ENCODE results near the gene GALNT10.

The GALNT10 gene

DNA sequence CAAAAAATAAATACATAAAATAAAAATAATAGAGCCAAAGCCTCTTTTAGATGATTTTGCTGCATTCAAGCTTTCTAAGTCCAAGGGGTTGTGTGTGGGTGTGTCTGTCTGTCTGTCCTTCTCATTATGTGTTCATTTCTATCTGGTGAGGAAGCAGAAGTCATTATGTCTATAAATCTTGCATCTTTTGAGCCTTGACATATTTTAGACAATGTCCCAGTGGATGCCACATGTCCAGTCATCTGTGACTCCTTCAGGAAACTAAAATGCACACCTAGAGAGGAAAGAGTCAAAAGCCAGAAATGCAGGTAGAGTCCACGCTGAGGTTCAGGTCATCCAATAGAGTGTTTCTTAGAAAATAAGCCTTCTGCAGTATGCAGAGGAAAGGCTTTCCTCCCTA lies 80.9 kb downstream of the GALNT10 start:
- Histone ChIP-seq H2AK5ac (ENCODE audit: low read length) (no peak overlapping the region), H3K4me2 (ENCODE audit: low read length) (no peak overlapping the region), H3K4me1 (ENCODE audit: control insufficient read depth, low read depth, low read length) (peaks cover 9% of the 10 kb centered on the region), H2BK5ac (ENCODE audit: low read length) (no peak overlapping the region), H3K27ac (ENCODE audit: low read depth, low read length) (no peak overlapping the region), H3K18ac (ENCODE audit: low read length) (no peak overlapping the region), H3K4me3 (ENCODE audit: low read length) (no peak overlapping the region), H4K5ac (ENCODE audit: low read length) (no peak overlapping the region), H2BK15ac (replicated peaks; ENCODE audit: low read depth) (no peak overlapping the region), H3K36me3 (ENCODE audit: control insufficient read depth, insufficient read depth, low read length) (no peaks in the 10 kb centered on the region), H3K23ac (ENCODE audit: low read length) (no peak overlapping the region), H3K27me3 (ENCODE audit: insufficient read depth, low read length, poor library complexity) (no peaks in the 10 kb centered on the region), H2BK120ac (ENCODE audit: low read depth, low read length) (no peak overlapping the region), H3K56ac (ENCODE audit: low read length) (no peak overlapping the region), H3K4ac (ENCODE audit: low read depth, low read length) (no peak overlapping the region), H3K79me1 (ENCODE audit: low read length) (peaks cover 1% of the 10 kb centered on the region), H3K79me2 (ENCODE audit: control insufficient read depth, insufficient read depth, low read length) (no peaks in the 10 kb centered on the region), H4K8ac (ENCODE audit: low read depth, low read length) (no peak overlapping the region), H3K9ac (ENCODE audit: low read length) (no peak overlapping the region)
- WGBS (ENCODE audit: extremely low coverage, insufficient coverage, low lambda C conversion rate), result no CpG with 5 or more reads among the region's 1 CpG
- no peak for DNase-seq

- WGBS (ENCODE audit: extremely low coverage, insufficient coverage, low lambda C conversion rate), result no CpG with 5 or more reads among the region's 6 CpGs
- Histone ChIP-seq H3K9ac (ENCODE audit: low read length) (no peak overlapping the region), H3K18ac (ENCODE audit: low read length) (no peak overlapping the region), H3K27me3 (ENCODE audit: insufficient read depth, low read length, poor library complexity) (no peaks in the 10 kb centered on the region), H3K23ac (ENCODE audit: low read length) (no peak overlapping the region), H3K36me3 (ENCODE audit: control insufficient read depth, insufficient read depth, low read length) (no peaks in the 10 kb centered on the region), H3K56ac (ENCODE audit: low read length) (no peak overlapping the region), H3K79me1 (ENCODE audit: low read length) (peaks cover 1% of the 10 kb centered on the region), H2BK15ac (replicated peaks; ENCODE audit: low read depth) (no peak overlapping the region), H3K4me2 (ENCODE audit: low read length) (no peak overlapping the region), H4K5ac (ENCODE audit: low read length) (no peak overlapping the region), H2BK120ac (ENCODE audit: low read depth, low read length) (no peak overlapping the region), H2AK5ac (ENCODE audit: low read length) (no peak overlapping the region), H3K79me2 (ENCODE audit: control insufficient read depth, insufficient read depth, low read length) (no peaks in the 10 kb centered on the region), H3K27ac (ENCODE audit: low read depth, low read length) (no peak overlapping the region), H4K8ac (ENCODE audit: low read depth, low read length) (no peak overlapping the region), H3K4me1 (ENCODE audit: control insufficient read depth, low read depth, low read length) (peaks cover 8% of the 10 kb centered on the region), H3K4me3 (ENCODE audit: low read length) (no peak overlapping the region), H2BK5ac (ENCODE audit: low read length) (no peak overlapping the region), H3K4ac (ENCODE audit: low read depth, low read length) (no peak overlapping the region)
- DNase-seq, result no peak
These were observed 81.5 kb downstream of the GALNT10 start for GRCh38 chr5:154271936-154272514.

DNA sequence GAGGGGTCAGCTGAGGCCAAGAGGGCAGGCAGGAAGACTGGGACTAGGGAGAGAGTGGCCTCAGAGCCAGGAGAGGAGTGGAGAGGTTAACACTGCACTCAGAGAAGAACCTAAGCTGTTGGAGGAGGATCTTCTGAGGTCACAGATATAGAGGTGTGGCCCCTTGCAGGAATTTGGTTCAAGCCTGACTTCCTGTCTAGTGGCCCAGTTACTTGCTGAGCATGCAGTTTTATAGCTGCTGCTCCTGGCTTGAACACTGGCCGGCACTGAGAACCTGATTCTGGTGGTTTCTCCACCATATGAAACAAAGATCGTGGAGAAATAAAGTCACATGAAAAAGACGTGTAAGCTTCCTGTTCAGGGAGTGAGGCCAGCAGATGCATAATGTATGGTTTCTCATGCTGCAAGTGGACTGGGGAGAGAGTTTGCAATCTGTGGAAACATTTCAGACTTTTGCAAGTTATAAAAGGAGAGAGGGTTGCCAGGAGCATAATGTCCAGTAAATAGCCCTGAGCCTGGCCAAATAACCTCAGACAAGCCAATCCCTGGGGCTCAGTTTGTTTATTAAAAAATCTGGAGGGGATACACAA lies 82.6 kb downstream of the GALNT10 start:
- WGBS (ENCODE audit: extremely low coverage, insufficient coverage, low lambda C conversion rate), result no CpG with 5 or more reads among the region's 3 CpGs
- Histone ChIP-seq H4K5ac (ENCODE audit: low read length) (no peak overlapping the region), H3K27me3 (ENCODE audit: insufficient read depth, low read length, poor library complexity) (no peaks in the 10 kb centered on the region), H3K36me3 (ENCODE audit: control insufficient read depth, insufficient read depth, low read length) (no peaks in the 10 kb centered on the region), H3K27ac (ENCODE audit: low read depth, low read length) (no peak overlapping the region), H2BK15ac (replicated peaks; ENCODE audit: low read depth) (no peak overlapping the region), H2AK5ac (ENCODE audit: low read length) (no peak overlapping the region), H3K4me1 (ENCODE audit: control insufficient read depth, low read depth, low read length) (peaks cover 6% of the 10 kb centered on the region), H3K79me1 (ENCODE audit: low read length) (peaks cover 1% of the 10 kb centered on the region), H4K8ac (ENCODE audit: low read depth, low read length) (no peak overlapping the region), H3K4me3 (ENCODE audit: low read length) (no peak overlapping the region), H3K18ac (ENCODE audit: low read length) (no peak overlapping the region), H3K4ac (ENCODE audit: low read depth, low read length) (no peak overlapping the region), H3K23ac (ENCODE audit: low read length) (no peak overlapping the region), H3K56ac (ENCODE audit: low read length) (no peak overlapping the region), H2BK120ac (ENCODE audit: low read depth, low read length) (no peak overlapping the region), H2BK5ac (ENCODE audit: low read length) (no peak overlapping the region), H3K79me2 (ENCODE audit: control insufficient read depth, insufficient read depth, low read length) (no peaks in the 10 kb centered on the region), H3K4me2 (ENCODE audit: low read length) (no peak overlapping the region), H3K9ac (ENCODE audit: low read length) (no peak overlapping the region)
- DNase-seq, result no peak

- no CpG with 5 or more reads among the region's 2 CpGs for WGBS (ENCODE audit: extremely low coverage, insufficient coverage, low lambda C conversion rate)
- no peak overlapping the region for H3K9ac ChIP-seq (ENCODE audit: low read length)
- peaks cover 1% of the 10 kb centered on the region for H3K79me1 ChIP-seq (ENCODE audit: low read length)
These were observed 83.7 kb downstream of the GALNT10 start for GRCh38 chr5:154273963-154274827.

GRCh38 chr5:154274828-154275185 lies 84.3 kb downstream of the GALNT10 start:
- Histone ChIP-seq H2BK15ac (replicated peaks; ENCODE audit: low read depth) (no peak overlapping the region), H3K27ac (ENCODE audit: low read depth, low read length) (no peak overlapping the region)

More at GRCh38 chr5:154273963-154274827, 83.7 kb downstream of the GALNT10 start:
- Histone ChIP-seq H2AK5ac (ENCODE audit: low read length) (no peak overlapping the region), H3K27ac (ENCODE audit: low read depth, low read length) (no peak overlapping the region), H3K79me2 (ENCODE audit: control insufficient read depth, insufficient read depth, low read length) (no peaks in the 10 kb centered on the region), H3K4me2 (ENCODE audit: low read length) (no peak overlapping the region), H3K4me1 (ENCODE audit: control insufficient read depth, low read depth, low read length) (peaks cover 6% of the 10 kb centered on the region), H3K23ac (ENCODE audit: low read length) (no peak overlapping the region), H2BK120ac (ENCODE audit: low read depth, low read length) (no peak overlapping the region), H3K36me3 (ENCODE audit: control insufficient read depth, insufficient read depth, low read length) (no peaks in the 10 kb centered on the region), H2BK5ac (ENCODE audit: low read length) (no peak overlapping the region), H4K5ac (ENCODE audit: low read length) (no peak overlapping the region), H3K18ac (ENCODE audit: low read length) (no peak overlapping the region), H2BK15ac (replicated peaks; ENCODE audit: low read depth) (no peak overlapping the region), H3K4ac (ENCODE audit: low read depth, low read length) (no peak overlapping the region), H3K27me3 (ENCODE audit: insufficient read depth, low read length, poor library complexity) (no peaks in the 10 kb centered on the region), H4K8ac (ENCODE audit: low read depth, low read length) (no peak overlapping the region), H3K56ac (ENCODE audit: low read length) (no peak overlapping the region), H3K4me3 (ENCODE audit: low read length) (no peak overlapping the region)
- no peak for DNase-seq

More at GRCh38 chr5:154274828-154275185, 84.3 kb downstream of the GALNT10 start:
- Histone ChIP-seq H3K79me1 (ENCODE audit: low read length) (peaks cover 1% of the 10 kb centered on the region), H3K23ac (ENCODE audit: low read length) (no peak overlapping the region), H3K27me3 (ENCODE audit: insufficient read depth, low read length, poor library complexity) (no peaks in the 10 kb centered on the region), H3K4me3 (ENCODE audit: low read length) (no peak overlapping the region), H3K9ac (ENCODE audit: low read length) (no peak overlapping the region), H3K56ac (ENCODE audit: low read length) (no peak overlapping the region), H4K8ac (ENCODE audit: low read depth, low read length) (no peak overlapping the region), H3K4me1 (ENCODE audit: control insufficient read depth, low read depth, low read length) (peaks cover 6% of the 10 kb centered on the region), H2BK5ac (ENCODE audit: low read length) (no peak overlapping the region), H4K5ac (ENCODE audit: low read length) (no peak overlapping the region), H3K18ac (ENCODE audit: low read length) (no peak overlapping the region), H3K36me3 (ENCODE audit: control insufficient read depth, insufficient read depth, low read length) (no peaks in the 10 kb centered on the region), H3K4me2 (ENCODE audit: low read length) (no peak overlapping the region), H3K79me2 (ENCODE audit: control insufficient read depth, insufficient read depth, low read length) (no peaks in the 10 kb centered on the region), H2AK5ac (ENCODE audit: low read length) (no peak overlapping the region), H2BK120ac (ENCODE audit: low read depth, low read length) (no peak overlapping the region), H3K4ac (ENCODE audit: low read depth, low read length) (no peak overlapping the region)
- no CpG with 5 or more reads among the region's 4 CpGs for WGBS (ENCODE audit: extremely low coverage, insufficient coverage, low lambda C conversion rate)
- DNase-seq, result no peak

Measured in mesendoderm (in vitro differentiated cells).